ENCODE results near the gene ADAMTS2. TPM values are rescaled to one million over a fixed set of nuclear protein-coding genes. Genes with fewer than 3 reads are reported as not detected.
"Not testable (repeated sequence)": the region's sequence is repeated elsewhere in the genome, so short reads cannot be mapped to it uniquely, and the experiment has no call there.

ADAMTS2 gene
- total RNA-seq, 1 experiment from 2014 or later = not detected

- DNase-seq (ENCODE audit: extremely low read depth, low read depth) = no peak
Observed at GRCh38 chr5:179327021-179327735, 18.1 kb downstream of the ADAMTS2 start.

- no peak for DNase-seq (ENCODE audit: extremely low read depth, low read depth)
Observed at GRCh38 chr5:179326122-179326927, 18.9 kb downstream of the ADAMTS2 start.

GRCh38 chr5:179325296-179326031, 19.8 kb downstream of the ADAMTS2 start:
- no peak for DNase-seq (ENCODE audit: extremely low read depth, low read depth)

- no peak for DNase-seq (ENCODE audit: extremely low read depth, low read depth)
Observed at GRCh38 chr5:179324760-179325295, 20.4 kb downstream of the ADAMTS2 start.

GRCh38 chr5:179324316-179324715, 20.9 kb downstream of the ADAMTS2 start:
- DNase-seq (ENCODE audit: extremely low read depth, low read depth) = not testable (repeated sequence)

GRCh38 chr5:179323026-179323870, 22.0 kb downstream of the ADAMTS2 start:
- no peak for DNase-seq (ENCODE audit: extremely low read depth, low read depth)

GRCh38 chr5:179322071-179323025, 22.9 kb downstream of the ADAMTS2 start:
- DNase-seq (ENCODE audit: extremely low read depth, low read depth) = no peak

- DNase-seq (ENCODE audit: extremely low read depth, low read depth) = no peak
Observed at GRCh38 chr5:179321206-179321987, 23.9 kb downstream of the ADAMTS2 start.

GRCh38 chr5:179319741-179320281, 25.4 kb downstream of the ADAMTS2 start:
- DNase-seq (ENCODE audit: extremely low read depth, low read depth) = no peak

GRCh38 chr5:179319123-179319522, 26.1 kb downstream of the ADAMTS2 start:
- DNase-seq (ENCODE audit: extremely low read depth, low read depth) = no peak

- no peak for DNase-seq (ENCODE audit: extremely low read depth, low read depth)
Observed at GRCh38 chr5:179318221-179318955, 26.9 kb downstream of the ADAMTS2 start.

- DNase-seq (ENCODE audit: extremely low read depth, low read depth) = no peak
Observed at GRCh38 chr5:179317411-179318220, 27.6 kb downstream of the ADAMTS2 start.

GRCh38 chr5:179316982-179317381, 28.3 kb downstream of the ADAMTS2 start:
- DNase-seq (ENCODE audit: extremely low read depth, low read depth) = no peak

- DNase-seq (ENCODE audit: extremely low read depth, low read depth) = no peak
Observed at GRCh38 chr5:179316111-179316551, 29.1 kb downstream of the ADAMTS2 start.

- DNase-seq (ENCODE audit: extremely low read depth, low read depth) = no peak
Observed at GRCh38 chr5:179315356-179315890, 29.8 kb downstream of the ADAMTS2 start.

Data from NCI-H460 (cell line).